HUES64 (cell line): Measurements from ENCODE around the gene GOLM1.

Source experiments
- H3K27ac ChIP-seq: 2 replicates; pipeline ENCODE4 v1.7.0; 2013; ENCODE audit warnings: low read depth, low read length, inconsistent platforms
- H3K27me3 ChIP-seq: 2 replicates; pipeline ENCODE4 v1.6.1; 2013; ENCODE audit warnings: mild to moderate bottlenecking, low read length; ENCODE audit not compliant: insufficient read depth
- H3K36me3 ChIP-seq: 2 replicates; pipeline ENCODE4 v1.6.1; 2013; ENCODE audit warnings: mild to moderate bottlenecking, low read length; ENCODE audit not compliant: insufficient read depth
- H3K4me1 ChIP-seq: 2 replicates; pipeline ENCODE4 v1.6.1; 2013; ENCODE audit warnings: mild to moderate bottlenecking, low read length, moderate library complexity; ENCODE audit not compliant: insufficient read depth
- H3K4me3 ChIP-seq: 2 replicates; pipeline ENCODE4 v1.5.1; 2013; ENCODE audit warnings: mild to moderate bottlenecking, low read length, moderate library complexity
- H3K9ac ChIP-seq: 2 replicates; pipeline ENCODE4 v1.6.1; 2013; ENCODE audit warnings: mild to moderate bottlenecking, low read depth, low read length
- H3K9me3 ChIP-seq: 2 replicates; pipeline ENCODE4 v1.6.1; 2013; ENCODE audit warnings: low read depth, low read length; ENCODE audit not compliant: insufficient read depth
- WGBS: fragments of 150-250, 120-280 bp; methylation state at CpG from one replicate; pipeline ENCODE4 v1.1.7; 2013; ENCODE audit warnings: missing lambda C conversion rate; 5-methylcytosine and 5-hydroxymethylcytosine counted together

The GOLM1 gene

DNA sequence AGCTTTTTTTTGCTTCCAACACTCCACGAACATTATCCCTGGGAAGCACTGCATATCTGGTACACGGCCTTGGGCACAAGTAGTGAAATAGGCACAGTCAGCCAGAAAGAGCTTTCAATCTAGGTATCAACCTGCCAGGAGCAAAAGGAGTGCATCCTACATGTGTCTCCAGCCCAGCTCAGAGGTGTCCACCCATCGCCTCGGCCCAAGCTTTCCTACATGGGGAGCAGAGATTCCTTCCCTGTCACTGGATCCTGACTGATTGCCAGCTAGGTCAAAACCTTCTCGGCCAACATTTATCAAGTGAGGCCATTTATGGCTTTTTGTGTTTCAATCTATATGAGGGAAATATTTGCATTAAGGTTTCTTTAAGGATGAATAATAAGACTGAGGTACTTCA, 55.8 kb downstream of the GOLM1 start:
- Histone ChIP-seq H3K27ac (no peak overlapping the region), H3K36me3 (peaks cover 20% of the 10 kb centered on the region; the same call in 1 of the 2 replicates), H3K9ac (no peak overlapping the region), H3K27me3 (no peaks in the 10 kb centered on the region), H3K4me1 (no peaks in the 10 kb centered on the region), H3K4me3 (no peak overlapping the region), H3K9me3 (no peaks in the 10 kb centered on the region)
- WGBS: 93% methylated on average over 5 of the region's 5 CpGs

DNA sequence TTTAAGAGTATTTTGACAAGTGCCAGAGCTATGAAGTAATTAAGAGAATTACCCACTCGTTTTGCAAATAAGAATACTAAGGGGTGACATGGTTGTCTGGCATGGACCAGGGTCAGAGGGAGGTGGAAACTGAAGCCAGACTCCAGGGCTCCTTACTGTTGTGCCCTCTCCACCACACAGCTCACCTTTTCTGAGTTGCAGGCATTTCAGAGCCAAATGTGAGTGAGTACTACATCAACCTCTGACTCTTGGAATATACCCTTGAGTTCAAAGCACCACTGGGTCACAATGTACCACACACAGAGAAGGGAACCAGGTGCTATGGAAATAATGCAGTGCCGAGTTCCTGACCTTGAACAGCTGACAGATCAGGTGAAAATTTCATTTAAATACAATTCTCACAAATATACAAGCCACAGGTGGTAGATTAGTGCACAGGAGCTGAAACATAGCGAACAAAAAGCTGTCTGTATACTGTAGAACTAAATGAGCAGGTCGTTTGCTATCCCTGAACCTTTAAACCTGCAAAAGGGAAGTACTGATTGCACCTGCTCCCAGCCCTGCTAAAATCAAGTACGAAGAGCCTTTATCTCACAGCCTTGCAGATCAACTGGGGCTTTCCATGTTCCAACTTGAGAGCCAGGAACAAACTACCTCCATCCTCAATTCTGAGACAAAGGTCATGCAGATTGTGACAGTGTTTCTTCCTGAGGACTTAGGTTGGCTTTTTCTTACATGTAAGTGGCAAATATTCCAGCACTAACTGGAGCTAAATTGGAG, 57.0 kb downstream of the GOLM1 start:
- H3K9ac ChIP-seq: no peak overlapping the region
- no peak overlapping the region for H3K27ac ChIP-seq
- H3K9me3 ChIP-seq: no peaks in the 10 kb centered on the region
- H3K36me3 ChIP-seq: peaks cover 20% of the 10 kb centered on the region; the same call in 1 of the 2 replicates
- no peaks in the 10 kb centered on the region for H3K4me1 ChIP-seq
- no peak overlapping the region for H3K4me3 ChIP-seq
- no peaks in the 10 kb centered on the region for H3K27me3 ChIP-seq
- WGBS: 92% methylated on average over 5 of the region's 5 CpGs

DNA sequence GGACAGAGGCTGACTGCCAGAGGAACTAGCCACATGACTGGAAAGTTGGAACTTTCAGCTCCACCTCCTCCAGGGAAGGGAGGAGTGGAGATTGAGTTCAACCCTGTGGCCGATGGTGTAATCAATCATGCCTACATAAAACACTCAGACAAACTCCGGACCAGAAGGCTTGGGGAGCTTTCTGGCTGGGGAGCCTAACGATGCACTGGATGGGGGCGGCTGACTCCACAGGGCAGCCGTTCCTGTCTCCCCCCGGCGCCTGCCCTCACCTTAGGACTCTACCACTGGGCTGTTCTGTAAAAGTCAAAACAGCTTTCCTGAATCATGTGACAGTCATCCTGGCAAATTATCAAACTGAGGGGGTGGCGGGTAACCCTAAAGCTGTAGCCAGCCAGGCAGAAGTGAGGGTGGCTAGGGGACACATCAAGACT, 58.0 kb downstream of the GOLM1 start:
- H3K9me3 ChIP-seq: no peaks in the 10 kb centered on the region
- WGBS: 97% methylated on average over 8 of the region's 8 CpGs

DNA sequence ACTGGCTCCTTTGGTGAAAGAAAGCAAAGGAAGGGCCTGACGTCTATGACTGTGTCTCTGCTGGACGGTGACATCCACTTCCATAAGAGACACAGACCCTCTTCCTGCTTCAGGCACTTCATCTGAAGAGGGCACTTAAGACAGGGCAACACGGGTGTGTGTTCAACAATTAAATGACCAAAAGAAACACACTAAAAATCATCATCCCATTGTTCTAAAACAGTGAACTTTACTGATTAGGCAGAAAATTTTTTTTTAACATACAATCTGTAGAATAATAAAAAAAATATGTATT, 58.5 kb downstream of the GOLM1 start:
- 91% methylated on average over 3 of the region's 3 CpGs for WGBS
- Histone ChIP-seq H3K4me3 (no peak overlapping the region), H3K36me3 (peaks cover 22% of the 10 kb centered on the region; the same call in 1 of the 2 replicates)

More for the DNA sequence above, 58.0 kb downstream of the GOLM1 start:
- Histone ChIP-seq H3K27me3 (no peaks in the 10 kb centered on the region), H3K27ac (no peak overlapping the region), H3K4me3 (no peak overlapping the region), H3K9ac (no peak overlapping the region), H3K4me1 (no peaks in the 10 kb centered on the region), H3K36me3 (peaks cover 20% of the 10 kb centered on the region; the same call in 1 of the 2 replicates)

DNA sequence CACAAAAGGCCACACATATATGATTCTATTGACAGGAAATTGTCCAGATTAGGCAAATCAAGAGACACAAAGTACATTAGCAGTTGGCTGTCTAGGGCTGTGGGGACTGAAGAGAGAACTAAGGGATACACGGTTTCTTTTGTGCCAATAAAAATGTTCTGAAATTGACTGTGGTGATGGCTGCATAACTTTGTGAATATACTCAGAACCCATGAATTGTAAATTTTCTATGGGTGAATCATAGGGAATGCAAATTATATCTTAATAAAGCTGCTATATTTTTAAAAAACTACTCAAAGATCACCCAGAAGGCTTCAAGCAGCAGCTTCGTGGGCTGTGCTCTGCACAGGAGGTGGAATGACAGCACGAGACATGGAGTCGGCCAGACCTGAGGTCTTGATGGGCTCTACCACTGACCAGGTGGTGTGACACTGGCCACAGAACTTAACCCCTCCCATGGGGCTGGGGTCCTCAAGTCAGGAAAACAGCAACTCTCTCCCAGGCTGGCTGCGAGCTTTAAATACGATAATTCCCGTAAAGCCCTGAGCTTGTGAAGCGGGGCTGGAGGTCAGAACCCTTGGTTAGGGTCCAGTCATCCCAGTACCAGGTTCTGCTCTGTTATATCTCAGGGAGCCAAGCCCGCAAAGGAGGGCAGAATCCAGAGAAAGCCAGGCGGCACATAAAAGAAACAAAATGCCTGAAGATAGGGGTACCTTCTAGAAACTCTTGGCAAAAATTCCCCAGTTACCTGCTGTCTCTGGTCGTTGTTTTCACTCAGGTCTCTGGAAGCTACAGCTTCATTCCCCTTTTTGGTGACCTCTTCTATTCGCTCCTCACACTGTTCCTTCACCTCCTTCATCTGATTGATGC, 59.1 kb downstream of the GOLM1 start:
- H3K9me3 ChIP-seq: no peaks in the 10 kb centered on the region
- no peaks in the 10 kb centered on the region for H3K4me1 ChIP-seq
- no peak overlapping the region for H3K4me3 ChIP-seq
- 96% methylated on average over 12 of the region's 12 CpGs for WGBS
- no peak overlapping the region for H3K27ac ChIP-seq
- no peak overlapping the region for H3K9ac ChIP-seq
- H3K27me3 ChIP-seq: no peaks in the 10 kb centered on the region
- H3K36me3 ChIP-seq: peaks cover 22% of the 10 kb centered on the region

More for the DNA sequence above, 58.5 kb downstream of the GOLM1 start:
- H3K9me3 ChIP-seq: no peaks in the 10 kb centered on the region
- no peak overlapping the region for H3K9ac ChIP-seq
- H3K27me3 ChIP-seq: no peaks in the 10 kb centered on the region
- H3K4me1 ChIP-seq: no peaks in the 10 kb centered on the region
- H3K27ac ChIP-seq: no peak overlapping the region

DNA sequence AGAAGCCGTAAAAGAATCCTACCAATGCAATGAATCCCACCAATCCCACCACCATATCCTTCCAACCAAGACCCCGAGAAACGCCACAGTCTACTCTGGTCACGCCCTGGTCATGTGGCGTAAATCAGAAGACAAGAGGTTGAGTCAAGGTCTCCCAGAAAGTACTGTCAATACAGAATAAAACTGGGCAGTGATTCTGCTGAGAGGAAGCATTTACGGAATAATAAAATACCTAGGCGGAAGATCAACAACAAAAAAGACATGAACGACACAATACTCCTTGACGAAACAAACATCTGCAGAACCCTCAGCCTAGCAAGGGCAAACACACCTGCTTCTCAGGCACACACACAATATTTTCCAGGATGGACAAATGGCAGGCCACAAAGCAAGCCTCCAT, 62.8 kb downstream of the GOLM1 start:
- Histone ChIP-seq H3K27me3 (no peaks in the 10 kb centered on the region), H3K27ac (no peak overlapping the region; the same call in 1 of the 2 replicates), H3K9ac (no peak overlapping the region), H3K9me3 (no peaks in the 10 kb centered on the region), H3K36me3 (peaks cover 46% of the 10 kb centered on the region), H3K4me1 (no peaks in the 10 kb centered on the region), H3K4me3 (no peak overlapping the region)
- 93% methylated on average over 9 of the region's 9 CpGs for WGBS

DNA sequence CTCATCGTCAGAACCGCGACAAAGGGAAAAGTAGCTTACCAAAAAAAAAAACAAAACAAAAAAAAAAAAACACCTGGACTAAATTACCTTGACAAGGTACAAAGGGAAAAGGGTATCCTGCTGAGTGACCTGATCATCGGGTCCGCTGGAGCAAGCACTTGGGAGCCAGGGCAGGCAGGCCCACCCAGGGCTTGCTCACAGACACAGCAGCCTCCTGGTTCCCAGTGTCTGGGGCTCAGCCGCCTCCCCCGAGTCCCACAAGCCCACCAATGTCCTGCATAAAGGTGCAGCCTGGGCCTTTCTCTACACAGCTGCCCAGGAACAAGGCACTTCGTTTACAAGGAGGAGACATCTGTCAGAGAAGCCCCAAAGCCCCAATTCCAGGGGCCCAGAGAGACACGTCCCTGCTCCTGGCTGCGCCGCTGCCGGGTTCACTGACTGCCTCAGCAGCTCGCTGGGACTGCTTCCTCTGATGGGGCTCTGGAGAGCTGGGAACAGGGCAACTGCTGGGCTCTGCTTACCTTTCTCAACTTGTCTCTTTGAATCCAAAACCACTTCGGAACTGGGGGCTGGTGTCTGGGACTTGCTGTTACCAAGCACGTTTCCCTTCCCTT, 63.4 kb downstream of the GOLM1 start:
- WGBS: 94% methylated on average over 15 of the region's 15 CpGs
- no peak overlapping the region for H3K4me3 ChIP-seq
- no peak overlapping the region for H3K9ac ChIP-seq
- no peaks in the 10 kb centered on the region for H3K27me3 ChIP-seq
- H3K27ac ChIP-seq: no peak overlapping the region; the same call in 1 of the 2 replicates
- H3K9me3 ChIP-seq: no peaks in the 10 kb centered on the region
- H3K4me1 ChIP-seq: no peaks in the 10 kb centered on the region
- H3K36me3 ChIP-seq: peaks cover 47% of the 10 kb centered on the region

DNA sequence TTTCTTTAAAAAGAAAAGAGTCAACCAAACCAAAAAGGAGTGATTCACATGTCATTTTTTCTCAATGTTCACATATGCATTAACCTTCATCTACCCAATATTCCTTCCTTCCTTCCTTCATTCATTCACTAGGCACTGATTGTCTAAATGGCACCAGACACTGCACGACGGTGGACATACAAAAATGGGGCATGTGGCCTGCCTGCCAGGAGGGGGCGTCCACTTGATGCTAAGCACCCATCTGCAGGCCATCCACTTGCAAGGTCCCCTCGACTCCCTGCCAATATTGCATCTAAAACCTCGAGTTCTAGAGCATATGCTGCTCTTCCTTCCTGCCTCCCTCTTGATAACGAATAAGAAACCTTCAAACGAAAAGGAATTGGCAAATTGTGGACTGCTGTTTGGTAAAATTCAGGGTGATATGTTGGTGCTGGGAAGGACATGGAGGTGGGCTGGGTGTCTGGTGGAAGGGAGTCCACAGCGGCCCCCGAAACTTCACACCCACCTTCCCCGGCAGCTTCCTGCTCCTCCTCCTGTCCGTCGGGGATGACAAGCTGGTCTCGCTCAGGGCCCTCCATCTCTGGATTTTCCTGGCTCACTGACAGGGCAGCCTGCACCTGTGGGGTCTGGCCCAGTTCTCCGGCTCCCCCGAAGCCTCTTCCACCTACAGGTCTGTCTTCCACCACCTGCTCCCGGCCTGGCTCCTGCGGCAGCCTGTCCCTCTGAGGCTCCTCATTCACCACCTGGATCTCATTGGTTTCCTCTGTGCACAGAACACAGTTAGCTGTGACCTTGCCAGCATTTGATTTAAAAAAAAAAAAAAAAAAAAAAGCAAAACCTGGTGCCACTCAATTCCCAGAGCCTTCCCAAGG, 64.3 kb downstream of the GOLM1 start:
- H3K27me3 ChIP-seq: no peaks in the 10 kb centered on the region
- H3K27ac ChIP-seq: no peak overlapping the region
- H3K4me1 ChIP-seq: no peaks in the 10 kb centered on the region
- H3K36me3 ChIP-seq: peaks cover 51% of the 10 kb centered on the region
- no peak overlapping the region for H3K4me3 ChIP-seq
- H3K9ac ChIP-seq: no peak overlapping the region
- WGBS: 82% methylated on average over 17 of the region's 17 CpGs
- no peaks in the 10 kb centered on the region for H3K9me3 ChIP-seq

DNA sequence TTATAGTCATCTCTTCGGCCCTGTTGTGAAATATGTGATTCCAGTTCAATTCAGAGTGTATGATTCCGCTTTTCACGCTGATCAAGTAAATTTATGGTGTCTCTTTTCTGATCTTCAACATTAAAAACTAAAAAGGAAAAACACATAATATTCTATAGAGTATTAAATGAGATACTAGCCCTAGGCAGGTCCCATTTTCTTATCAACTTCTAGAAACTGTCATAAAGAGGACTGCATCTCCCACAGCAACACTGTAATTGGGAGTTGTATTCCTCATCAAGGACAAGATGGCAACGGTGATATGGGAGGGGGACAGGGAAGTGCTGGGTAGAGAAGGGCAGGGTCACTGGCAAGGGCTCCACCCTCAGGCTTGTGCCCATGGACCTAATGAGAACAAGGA, 71.6 kb downstream of the GOLM1 start:
- Histone ChIP-seq H3K4me1 (no peaks in the 10 kb centered on the region), H3K36me3 (peaks cover 83% of the 10 kb centered on the region), H3K27ac (no peak overlapping the region), H3K27me3 (no peaks in the 10 kb centered on the region), H3K9ac (no peak overlapping the region), H3K9me3 (no peaks in the 10 kb centered on the region), H3K4me3 (no peak overlapping the region)
- WGBS: 99% methylated on average over 3 of the region's 4 CpGs

DNA sequence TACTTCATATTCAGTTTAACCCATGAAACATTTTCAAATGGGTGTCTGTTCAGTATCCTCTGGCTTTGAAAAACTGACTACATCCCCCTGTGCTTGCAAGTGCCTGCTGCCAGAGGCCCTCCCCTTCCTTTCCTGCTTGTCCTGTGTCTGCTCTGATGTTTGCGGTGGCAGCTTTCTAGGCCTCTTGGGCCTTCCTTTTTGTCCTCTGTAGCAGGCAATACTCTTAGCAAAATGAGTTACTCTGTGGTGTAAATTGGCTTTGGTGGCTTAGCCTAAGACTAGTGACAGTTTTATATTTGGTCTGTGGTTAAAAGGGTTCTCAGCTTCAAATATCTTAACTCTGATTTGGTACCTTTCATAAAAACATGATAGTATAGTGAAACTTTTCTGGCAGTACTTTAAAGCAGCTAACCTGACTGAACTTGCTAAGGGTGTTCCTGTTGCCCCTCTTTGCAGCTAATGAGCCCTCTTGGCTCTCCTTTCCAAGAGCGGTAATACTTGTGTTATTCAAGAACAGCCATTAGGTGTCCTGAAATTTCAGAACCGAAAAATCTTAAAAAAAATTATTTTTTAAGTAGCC, 76.6 kb downstream of the GOLM1 start:
- Histone ChIP-seq H3K4me1 (no peaks in the 10 kb centered on the region), H3K36me3 (peaks cover 97% of the 10 kb centered on the region), H3K4me3 (no peak overlapping the region), H3K9ac (no peak overlapping the region), H3K9me3 (no peaks in the 10 kb centered on the region), H3K27ac (no peak overlapping the region), H3K27me3 (no peaks in the 10 kb centered on the region)
- WGBS: 96% methylated on average over 2 of the region's 3 CpGs
